ENCODE data around the gene CACNA1I. TPM values are rescaled to one million over a fixed set of nuclear protein-coding genes. Genes with fewer than 3 reads are reported as not detected.

Gene CACNA1I
- total RNA-seq, 1 experiment from 2014 or later = 2.1 TPM

DNA sequence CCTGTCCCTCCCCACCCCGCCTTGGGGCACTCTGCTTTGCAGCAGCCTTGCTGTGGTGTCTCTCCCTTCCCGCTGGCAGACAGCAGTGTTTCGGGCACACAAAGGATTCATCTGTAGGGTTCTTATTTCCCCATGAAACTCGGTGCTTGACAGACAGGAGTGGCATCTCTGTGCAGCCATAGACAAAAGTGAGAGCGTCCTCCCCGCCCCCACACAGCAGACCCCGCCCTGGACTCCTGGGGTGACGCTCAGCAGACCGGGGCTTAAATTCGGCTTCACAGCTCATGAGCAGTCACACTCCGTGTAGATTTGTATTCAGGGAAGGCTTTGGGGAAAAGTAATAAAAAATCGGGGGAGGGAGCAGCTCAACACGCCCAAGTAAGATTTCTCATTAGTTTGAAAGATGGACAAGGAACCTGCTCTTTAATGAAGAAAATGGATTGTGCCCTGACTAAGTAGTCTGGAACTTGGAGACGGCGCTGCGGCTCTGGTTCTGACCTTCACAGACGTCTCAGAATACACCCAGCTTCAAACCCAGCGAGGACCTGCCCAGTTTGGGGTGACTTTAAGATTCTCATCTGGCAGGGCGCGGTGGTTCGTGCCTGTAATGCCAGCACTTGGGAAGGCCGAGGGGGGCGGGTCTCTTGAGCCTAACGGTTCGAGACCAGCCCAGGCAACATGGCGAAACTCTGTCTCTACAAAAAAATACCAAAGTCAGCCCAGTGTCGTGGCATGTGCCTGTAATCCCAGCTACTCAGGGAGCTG lies 136.0 kb downstream of the CACNA1I start (continued):
- TF ChIP-seq, protein P1, sequence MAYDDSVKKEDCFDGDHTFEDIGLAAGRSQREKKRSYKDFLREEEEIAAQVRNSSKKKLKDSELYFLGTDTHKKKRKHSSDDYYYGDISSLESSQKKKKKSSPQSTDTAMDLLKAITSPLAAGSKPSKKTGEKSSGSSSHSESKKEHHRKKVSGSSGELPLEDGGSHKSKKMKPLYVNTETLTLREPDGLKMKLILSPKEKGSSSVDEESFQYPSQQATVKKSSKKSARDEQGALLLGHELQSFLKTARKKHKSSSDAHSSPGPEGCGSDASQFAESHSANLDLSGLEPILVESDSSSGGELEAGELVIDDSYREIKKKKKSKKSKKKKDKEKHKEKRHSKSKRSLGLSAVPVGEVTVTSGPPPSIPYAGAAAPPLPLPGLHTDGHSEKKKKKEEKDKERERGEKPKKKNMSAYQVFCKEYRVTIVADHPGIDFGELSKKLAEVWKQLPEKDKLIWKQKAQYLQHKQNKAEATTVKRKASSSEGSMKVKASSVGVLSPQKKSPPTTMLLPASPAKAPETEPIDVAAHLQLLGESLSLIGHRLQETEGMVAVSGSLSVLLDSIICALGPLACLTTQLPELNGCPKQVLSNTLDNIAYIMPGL (CRISPR knock-in tag; IDR thresholded peaks at IDR 0.05) = no peak
- TF ChIP-seq GTF2I (CRISPR knock-in tag; conservative IDR thresholded peaks at IDR 0.05) (no peak), ZNF263 (CRISPR knock-in tag; IDR thresholded peaks at IDR 0.05; ENCODE audit: low read depth) (no peak), NFATC4 (CRISPR knock-in tag; IDR thresholded peaks at IDR 0.05) (no peak), TP53 (CRISPR knock-in tag; IDR thresholded peaks at IDR 0.05) (no peak)
- TF ChIP-seq, protein P2, sequence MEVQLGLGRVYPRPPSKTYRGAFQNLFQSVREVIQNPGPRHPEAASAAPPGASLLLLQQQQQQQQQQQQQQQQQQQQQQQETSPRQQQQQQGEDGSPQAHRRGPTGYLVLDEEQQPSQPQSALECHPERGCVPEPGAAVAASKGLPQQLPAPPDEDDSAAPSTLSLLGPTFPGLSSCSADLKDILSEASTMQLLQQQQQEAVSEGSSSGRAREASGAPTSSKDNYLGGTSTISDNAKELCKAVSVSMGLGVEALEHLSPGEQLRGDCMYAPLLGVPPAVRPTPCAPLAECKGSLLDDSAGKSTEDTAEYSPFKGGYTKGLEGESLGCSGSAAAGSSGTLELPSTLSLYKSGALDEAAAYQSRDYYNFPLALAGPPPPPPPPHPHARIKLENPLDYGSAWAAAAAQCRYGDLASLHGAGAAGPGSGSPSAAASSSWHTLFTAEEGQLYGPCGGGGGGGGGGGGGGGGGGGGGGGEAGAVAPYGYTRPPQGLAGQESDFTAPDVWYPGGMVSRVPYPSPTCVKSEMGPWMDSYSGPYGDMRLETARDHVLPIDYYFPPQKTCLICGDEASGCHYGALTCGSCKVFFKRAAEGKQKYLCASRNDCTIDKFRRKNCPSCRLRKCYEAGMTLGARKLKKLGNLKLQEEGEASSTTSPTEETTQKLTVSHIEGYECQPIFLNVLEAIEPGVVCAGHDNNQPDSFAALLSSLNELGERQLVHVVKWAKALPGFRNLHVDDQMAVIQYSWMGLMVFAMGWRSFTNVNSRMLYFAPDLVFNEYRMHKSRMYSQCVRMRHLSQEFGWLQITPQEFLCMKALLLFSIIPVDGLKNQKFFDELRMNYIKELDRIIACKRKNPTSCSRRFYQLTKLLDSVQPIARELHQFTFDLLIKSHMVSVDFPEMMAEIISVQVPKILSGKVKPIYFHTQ (CRISPR knock-in tag; IDR thresholded peaks at IDR 0.05) = no peak
- TF ChIP-seq, protein P3, sequence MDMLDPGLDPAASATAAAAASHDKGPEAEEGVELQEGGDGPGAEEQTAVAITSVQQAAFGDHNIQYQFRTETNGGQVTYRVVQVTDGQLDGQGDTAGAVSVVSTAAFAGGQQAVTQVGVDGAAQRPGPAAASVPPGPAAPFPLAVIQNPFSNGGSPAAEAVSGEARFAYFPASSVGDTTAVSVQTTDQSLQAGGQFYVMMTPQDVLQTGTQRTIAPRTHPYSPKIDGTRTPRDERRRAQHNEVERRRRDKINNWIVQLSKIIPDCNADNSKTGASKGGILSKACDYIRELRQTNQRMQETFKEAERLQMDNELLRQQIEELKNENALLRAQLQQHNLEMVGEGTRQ (CRISPR knock-in tag; IDR thresholded peaks at IDR 0.05) = no peak

DNA sequence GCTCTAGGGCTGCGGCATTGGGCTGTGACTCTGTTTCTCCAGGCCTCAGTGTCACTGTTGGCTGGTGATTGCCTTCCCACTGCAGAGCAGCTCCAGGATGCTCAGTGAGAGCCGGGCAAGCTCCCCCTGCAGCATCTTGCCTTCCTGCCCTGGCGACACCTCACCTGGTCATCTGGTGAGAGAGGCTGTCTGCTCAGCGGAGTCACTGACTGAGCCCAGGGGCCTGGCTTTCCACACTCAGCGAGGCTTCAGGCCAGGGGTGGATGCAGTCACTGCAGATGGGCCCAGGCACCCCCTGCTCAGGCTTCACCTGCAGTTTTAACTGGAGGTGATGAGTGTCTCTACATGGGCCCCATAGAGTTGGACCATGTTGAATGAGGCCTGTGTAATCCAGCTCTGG lies 136.8 kb downstream of the CACNA1I start:
- CTCF ChIA-PET = interaction anchor here (1.2 kb wide), 1 partner anchor 164 kb away, joined by 3 read pairs; no protein-coding TSS in a partner anchor
- no peak overlapping the region for H3K4me3 Mint-ChIP-seq

More for the DNA sequence above, 136.8 kb downstream of the CACNA1I start:
- H3K27me3 Mint-ChIP-seq (ENCODE audit: low read depth) = no peaks in the 10 kb centered on the region; the same call in 1 of the 2 replicates
- ATAC-seq = no peak
- TF ChIP-seq, protein P4, sequence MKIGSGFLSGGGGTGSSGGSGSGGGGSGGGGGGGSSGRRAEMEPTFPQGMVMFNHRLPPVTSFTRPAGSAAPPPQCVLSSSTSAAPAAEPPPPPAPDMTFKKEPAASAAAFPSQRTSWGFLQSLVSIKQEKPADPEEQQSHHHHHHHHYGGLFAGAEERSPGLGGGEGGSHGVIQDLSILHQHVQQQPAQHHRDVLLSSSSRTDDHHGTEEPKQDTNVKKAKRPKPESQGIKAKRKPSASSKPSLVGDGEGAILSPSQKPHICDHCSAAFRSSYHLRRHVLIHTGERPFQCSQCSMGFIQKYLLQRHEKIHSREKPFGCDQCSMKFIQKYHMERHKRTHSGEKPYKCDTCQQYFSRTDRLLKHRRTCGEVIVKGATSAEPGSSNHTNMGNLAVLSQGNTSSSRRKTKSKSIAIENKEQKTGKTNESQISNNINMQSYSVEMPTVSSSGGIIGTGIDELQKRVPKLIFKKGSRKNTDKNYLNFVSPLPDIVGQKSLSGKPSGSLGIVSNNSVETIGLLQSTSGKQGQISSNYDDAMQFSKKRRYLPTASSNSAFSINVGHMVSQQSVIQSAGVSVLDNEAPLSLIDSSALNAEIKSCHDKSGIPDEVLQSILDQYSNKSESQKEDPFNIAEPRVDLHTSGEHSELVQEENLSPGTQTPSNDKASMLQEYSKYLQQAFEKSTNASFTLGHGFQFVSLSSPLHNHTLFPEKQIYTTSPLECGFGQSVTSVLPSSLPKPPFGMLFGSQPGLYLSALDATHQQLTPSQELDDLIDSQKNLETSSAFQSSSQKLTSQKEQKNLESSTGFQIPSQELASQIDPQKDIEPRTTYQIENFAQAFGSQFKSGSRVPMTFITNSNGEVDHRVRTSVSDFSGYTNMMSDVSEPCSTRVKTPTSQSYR (CRISPR knock-in tag; IDR thresholded peaks at IDR 0.05) = no peak
- TF ChIP-seq JAZF1 (CRISPR knock-in tag; IDR thresholded peaks at IDR 0.05) (no peak), MYBL2 (CRISPR knock-in tag; IDR thresholded peaks at IDR 0.05) (no peak)
- TF ChIP-seq, protein P1 (CRISPR knock-in tag; IDR thresholded peaks at IDR 0.05) = no peak
- no peak for DNase-seq (ENCODE audit: low spot score)
- H3K36me3 Mint-ChIP-seq = no peaks in the 10 kb centered on the region
- H3K4me1 Mint-ChIP-seq = peaks cover 10% of the 10 kb centered on the region
- H3K9me3 Mint-ChIP-seq = no peaks in the 10 kb centered on the region
- POLR2A ChIA-PET = no interaction called here
- no peak overlapping the region for H3K27ac Mint-ChIP-seq
